DMS153 treated with DMSO at 0.1 percent for 48 hours (cell line): Measurements from ENCODE around the gene PLEKHA7.

Source experiments
- DNase-seq: peaks from one replicate; lab custom pipeline; 2025; ENCODE audit not compliant: unreplicated experiment; lab: John Stamatoyannopoulos, UW

PLEKHA7 gene

DNA sequence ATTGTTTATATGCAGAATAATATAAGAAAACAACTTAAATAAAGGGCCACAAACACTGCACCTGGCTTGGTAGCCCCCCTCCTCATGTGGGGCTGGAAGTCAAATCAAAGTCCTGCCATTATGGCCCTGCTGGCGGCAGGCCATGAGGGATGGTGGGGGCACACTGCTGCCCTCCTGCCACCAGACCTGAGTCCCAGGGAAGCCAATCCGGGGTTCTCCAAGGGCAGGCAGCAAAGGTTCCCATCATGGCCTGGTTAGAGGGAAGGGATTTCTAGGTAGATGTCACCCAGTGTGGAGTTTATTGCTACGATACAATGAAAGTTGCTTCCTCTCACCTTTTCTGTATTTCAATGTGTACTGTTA lies 236.6 kb downstream of the PLEKHA7 start:
- no peak for DNase-seq

DNA sequence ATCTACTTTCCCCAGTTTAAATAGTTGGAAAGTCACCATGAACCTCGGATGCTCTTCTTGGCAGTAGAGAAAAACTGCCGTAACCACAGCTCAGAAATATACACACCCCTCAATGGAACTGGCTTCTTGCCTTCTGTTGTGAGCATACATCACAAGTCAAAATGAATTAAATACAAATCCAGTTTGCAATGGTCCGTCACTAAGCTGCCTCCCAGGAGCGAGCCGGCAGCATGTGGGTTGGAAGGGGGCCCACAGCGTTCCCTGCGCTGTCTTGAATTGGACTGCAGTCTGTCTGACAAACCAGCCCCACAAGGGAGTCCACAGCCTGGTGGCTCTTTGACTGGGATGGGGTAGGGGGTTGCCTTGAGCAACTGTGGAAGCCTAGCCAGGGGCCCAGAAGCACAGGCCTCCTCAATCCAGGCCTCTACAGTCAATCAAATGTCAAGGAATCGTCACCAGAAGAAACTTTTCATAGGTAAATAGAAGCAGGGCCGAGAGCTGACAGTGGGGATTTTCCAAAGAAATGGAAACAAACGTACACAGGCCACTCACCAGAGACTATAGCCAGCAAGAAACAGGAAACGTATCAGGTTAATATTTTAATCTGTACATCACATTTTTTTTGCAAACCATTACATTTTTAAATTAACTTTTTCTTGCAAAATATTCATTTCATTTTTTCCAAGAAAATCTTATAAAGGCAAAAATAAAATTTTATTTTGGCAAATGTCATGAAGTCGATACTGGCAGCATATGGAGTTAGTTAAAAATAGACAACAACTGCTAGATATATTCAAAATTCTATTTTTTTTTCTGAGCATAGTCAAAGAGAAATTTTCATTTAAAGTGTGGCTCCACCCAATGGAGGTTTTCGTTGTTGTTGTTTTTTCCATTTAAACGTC lies 237.3 kb downstream of the PLEKHA7 start:
- no peak for DNase-seq

DNA sequence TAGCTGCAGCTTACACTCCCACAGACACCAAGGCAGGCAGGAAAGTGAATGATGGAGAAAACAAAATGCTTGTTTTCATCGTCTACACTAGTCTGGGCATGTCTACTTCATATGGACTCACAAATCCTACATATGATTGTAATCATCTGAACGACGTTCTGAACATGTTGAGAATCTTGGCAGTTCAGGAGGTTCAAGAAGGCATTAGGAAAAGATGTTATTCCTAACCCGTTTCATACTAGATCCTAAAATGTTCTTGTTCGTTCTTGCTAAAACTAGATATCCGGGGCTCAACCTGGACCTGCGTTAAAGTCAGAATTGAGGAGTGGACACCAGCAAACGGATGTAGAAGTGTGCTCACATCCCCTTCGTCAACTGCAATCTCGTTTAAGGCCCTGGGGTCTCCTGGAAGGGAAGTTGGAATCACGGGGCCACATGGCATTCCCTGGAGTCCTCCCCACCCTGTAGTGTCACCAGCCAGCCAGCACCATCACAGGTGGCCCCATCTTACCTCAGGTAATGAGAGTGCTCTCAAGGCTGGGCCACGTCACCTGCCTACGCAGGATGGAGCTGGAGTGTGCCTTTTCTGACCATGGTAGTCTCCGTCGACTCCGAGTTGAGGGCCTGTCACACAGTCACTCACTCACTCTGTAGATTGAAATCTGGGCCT lies 238.5 kb downstream of the PLEKHA7 start:
- no peak for DNase-seq

DNA sequence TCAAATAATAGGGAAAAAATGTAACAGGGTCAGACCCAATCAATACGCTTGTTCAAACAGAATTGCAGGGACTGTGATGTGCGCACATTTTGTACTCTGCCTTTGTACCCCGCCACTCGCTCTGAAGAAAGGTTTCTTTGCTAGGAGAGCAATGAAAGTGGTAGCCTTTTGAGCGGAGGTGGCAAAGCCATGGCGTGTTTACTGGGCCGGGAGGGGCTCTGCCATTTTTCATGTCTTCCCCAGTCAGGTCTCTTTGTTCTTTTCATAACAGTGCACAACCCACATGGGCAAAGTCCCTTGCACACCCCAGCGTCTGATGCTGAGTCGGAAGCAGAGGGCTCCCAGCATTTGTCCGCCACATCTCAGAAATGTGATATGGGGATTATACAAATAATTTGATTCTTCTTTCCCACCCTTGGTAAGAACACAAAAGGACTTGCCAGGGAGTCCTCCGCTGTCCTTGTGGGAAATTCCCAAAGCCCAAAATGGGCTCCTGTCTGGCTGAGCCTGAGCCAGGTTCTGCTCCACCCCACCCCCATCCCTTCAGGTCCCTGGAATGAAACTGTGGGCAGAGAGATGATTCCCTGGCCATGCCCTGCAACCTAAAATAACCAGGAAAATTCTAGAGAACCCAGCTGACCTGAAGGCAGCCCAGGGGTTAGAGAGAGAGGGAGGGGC lies 239.1 kb downstream of the PLEKHA7 start:
- DNase-seq, result no peak

DNA sequence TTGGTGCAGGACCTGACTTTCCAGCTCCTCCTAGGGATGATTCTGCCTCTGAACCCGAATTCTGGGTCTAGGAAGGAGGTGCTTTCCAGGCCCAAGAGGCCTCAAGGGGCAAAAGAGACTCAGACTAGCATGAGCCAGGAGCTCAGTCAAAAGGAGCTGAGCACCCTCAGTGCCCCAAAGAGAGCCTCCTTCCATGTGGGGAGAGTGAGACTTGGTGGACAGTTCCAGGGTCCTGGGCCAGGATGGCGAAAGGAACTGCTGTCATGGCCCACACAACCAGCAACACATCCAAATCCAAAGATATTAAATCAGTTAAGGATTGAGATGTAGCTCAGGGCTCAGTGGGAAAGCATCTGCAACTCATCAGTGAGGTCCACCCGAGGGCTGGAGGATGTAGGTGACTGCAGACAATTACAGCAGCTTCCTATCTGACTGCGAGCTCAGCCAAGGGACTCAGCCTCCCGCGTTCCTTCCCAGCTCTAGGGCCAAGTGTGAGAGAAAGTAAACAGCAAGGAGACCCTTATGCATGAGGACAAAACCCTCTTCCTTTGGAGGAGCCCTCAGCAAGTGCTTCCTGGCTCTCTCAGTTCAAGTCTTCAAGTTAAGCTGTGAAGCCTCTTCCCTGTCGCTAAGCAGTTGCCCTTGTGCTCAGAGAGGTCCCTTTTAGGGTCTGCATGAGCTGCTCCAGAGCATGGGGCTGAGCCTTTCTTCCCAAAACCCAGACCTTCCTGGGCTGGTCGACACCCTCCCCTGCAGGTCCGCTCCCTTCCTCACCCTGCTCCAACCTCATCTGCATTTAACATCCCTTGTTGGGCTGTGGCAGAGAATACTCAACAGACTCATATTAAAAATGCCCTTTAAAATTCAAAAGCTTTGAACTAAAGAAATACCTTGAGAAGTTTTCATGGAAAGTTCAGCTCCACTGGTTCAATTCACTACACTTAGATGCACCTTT lies 240.0 kb downstream of the PLEKHA7 start:
- no peak for DNase-seq

DNA sequence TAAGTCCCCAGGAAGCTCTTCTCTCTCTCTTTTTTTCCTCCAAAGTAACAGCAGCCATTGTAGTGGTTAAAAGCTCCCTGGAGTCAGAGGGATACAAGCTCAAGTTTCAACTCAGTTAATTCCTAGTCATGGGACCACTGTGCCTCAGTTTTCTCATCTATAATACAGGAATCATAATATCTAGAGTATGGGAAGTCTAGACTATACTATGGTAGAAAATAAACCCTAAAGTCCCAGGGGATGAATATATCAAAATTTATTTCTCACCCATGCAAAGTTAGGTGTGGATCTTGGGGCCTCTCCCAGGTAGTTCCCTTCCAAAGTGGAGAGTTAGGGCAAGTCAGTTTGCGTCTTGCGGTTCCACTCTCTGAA lies 242.1 kb downstream of the PLEKHA7 start:
- DNase-seq, result no peak

DNA sequence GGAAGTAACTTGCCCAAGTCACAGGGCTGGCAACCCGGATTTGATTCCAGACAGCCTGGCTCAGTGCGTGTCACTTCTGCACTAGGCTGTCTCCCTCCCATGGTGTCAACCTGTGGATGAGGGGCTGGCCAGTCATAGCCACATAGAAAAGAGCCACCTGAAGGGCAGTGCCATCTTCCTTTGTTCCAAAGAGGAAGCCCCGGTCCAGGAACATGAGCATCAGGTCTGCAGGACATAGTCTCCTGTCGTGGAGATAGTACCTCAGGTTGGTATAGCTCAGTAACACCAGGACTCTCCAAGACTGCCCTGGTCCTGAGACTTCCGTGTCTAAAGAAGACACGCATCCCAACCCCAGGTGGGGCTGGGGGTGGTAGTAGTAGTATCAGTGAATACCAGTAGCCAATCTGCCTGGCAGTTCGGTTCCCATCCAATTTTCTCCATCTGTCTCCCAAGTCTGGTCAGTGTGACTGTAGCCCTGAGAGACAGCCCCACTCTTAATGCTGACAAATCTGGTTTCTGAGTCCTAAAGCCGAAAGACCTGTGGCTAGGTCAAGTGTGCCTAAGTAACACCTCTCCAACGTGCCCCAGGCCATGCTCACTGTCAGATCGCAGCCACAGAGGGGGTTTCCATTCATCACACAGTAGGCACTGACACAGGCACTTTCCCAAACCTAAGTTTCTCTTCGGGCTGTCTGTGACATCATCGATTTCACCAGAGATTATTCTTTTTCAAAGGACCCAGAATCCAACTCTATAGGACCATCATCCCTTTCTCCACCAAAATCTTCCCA lies 242.7 kb downstream of the PLEKHA7 start:
- DNase-seq, result no peak

DNA sequence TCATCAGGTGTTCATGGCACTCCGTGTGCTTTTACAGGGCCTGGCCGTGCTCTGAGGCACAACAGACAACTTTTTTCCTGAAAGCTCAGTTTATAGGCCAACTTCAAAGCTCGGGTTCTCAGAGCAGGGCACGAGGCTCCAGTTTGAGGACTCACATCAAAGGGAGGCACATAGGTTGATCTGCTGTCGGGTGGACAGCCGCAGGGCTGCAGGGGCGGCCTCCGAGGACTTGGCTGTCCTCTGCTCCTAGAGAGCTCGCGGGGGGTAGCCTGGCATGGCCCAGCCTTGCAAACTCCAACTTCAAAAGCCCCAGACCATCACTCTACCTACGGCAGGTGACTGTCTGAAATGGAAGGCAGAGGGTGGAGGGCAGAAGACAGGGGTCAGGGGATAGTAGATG lies 244.2 kb downstream of the PLEKHA7 start:
- DNase-seq, result no peak

DNA sequence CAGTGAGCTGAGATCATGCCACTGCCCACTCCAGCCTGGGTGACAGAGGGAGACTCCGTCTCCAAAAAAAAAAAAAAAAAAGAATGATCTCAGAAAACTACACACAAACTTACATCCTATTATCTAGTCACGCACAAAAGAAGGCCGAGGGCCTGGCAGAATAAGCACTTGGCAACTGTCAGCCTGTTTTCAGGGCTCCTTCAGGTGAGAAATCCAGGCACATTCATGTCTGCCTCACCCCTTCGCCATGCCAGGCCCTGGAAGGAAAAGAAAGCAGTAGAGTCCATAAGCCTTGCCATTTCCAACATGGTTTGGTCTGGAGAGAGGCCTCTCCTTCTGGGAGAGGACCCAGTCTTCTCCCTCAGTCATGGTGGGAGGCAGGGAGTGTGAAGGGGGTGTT lies 244.8 kb downstream of the PLEKHA7 start:
- no peak for DNase-seq

DNA sequence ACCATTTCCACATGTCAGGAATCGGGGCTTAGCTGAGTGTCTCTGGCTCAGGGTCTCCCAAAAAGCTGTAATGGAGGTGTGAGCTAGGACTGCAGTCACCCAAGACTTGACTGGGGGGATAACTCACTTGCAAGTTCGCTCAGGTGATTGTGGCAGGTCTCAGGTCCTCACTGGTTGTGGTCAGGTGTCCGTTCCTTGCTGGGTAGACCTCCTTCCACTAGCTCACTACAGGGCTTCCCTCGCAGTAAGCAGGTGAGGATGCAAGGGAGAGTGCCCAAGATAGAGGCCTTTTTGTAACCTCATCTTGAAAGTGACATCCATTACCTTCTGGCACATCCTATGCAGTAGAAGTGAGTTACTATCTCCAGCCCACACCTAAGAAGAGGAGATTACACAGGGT lies 246.3 kb downstream of the PLEKHA7 start:
- no peak for DNase-seq

DNA sequence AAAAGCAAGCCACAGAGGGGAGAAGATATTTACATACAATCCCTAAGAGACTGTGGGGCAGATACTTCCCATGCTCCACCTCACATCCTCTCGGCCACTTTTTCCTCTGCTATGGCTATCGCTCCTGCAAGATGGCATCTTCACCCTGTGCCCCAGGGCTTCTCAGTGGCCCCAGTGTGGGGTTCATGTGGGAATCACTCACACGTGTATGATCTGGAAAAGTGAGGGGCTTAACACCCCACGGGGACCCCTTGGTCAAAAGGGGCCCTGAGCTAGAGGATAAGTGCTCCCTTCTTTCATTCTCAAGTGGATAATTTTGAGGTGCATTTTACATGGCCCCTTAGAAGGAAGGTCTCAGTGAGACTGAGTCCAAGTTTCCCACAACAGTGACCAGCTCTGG lies 247.1 kb downstream of the PLEKHA7 start:
- DNase-seq, result no peak

DNA sequence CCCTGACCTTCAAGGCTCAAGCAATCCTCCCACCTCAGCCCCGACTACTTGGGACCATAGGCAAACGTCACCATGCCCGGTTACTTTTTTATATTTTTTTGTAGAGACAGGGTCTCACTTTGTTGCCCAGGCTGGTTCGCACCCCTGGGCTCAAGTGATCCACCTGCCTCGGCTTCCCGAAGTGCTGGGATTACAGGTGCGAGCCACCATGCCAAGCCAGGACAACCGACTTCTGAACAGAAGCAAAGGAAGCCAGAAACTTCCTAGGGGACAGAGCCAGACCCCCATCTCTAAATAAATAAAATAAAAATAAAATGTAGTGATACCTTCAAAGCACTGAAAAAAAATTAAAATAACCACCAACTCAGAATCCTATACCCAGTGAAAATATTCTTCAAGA lies 249.3 kb downstream of the PLEKHA7 start:
- DNase-seq, result no peak

DNA sequence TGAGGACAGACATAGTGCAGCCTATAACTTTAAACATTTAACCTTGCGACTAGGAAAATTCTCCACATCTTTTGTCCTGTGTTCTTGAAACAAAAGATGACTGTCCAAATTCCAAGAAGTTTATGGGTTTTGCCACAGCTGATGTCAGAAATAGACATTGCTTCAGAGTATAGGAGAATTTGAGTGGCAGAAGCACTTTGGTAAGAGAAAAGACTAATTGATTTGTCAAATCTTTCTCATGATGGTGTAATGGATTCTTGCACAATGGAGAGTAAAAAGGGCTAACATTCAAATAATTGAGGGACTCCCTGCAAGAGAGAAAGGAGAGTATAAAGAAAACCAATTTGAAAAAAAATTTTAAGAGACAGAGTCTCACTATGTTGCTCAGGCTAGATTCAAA lies 250.5 kb downstream of the PLEKHA7 start:
- DNase-seq, result no peak

DNA sequence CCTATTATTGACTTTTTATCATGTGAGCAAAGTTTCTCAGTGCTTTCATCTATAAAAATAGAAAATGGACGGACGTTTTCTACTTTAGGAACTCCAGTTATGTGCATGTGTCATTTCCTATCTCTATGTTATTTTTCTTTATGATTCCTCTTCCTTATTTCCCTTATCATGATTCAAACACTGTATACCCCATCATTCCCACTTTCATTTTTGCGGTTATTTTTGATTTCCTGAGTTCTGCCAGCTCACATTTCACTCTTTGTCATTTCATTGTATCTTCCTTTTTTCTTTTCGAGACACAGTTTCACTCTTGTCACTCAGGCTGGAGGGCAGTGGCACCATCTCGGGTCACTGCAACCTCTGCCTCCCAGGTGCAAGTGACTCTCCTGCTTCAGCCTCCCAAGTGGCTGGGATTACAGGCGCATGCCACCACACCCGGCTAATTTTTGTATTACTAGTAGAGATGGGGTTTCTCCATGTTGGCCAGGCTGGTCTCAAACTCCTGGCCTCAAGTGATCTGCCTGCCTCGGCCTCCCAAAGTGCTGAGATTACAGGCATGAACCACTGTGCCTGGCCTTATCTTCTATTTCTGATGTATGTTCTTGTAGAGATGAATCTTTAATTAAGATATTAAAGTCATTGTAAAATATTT lies 254.2 kb downstream of the PLEKHA7 start:
- DNase-seq, result no peak

DNA sequence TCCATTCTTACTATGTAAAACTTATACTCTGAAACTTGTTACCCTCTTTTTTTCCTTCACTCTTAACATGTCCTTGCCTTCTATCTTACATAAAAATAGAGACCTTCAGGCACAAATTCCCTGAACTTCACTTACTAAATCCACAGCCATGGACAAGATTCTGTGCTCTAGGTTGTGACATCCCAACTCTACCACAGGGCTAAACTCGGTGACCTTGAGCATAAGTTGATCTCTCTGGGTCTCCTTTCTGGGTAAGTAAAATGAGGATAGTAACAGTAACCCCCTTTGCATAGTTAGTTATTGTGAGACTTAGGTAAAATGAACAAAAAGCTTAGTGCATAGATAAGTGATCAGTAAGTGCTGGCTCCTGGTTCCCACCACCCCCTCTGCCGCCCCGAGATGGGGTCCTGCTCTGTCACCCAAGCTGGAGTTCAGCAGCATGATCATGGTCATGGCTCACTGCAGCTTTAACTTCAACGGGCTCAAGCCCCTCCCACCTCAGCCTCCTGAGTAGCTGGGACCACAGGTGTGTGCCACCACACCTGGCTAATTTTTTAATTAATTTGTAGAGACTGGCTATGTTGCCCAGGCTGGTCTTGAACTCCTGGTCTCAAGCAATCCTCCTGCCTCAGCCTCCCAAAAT lies 255.7 kb downstream of the PLEKHA7 start:
- no peak for DNase-seq

DNA sequence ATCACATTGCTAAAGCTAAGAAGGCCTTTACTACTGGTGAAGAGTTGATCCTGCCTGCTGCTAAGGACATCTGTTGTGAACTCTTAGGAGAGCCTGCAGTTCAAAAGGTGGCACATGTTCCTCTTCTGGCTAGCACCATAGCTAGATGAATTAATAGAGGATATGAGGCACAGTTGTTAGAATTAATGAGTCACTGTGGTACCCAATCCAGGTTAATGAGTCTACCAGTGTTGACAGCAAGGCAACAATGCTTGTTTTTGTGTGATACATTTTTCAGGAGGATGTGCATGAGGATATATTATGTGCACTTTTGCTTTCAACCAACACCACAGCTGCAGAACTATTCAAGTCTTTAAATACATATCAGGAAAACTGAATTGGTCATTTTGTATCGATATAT lies 263.8 kb downstream of the PLEKHA7 start:
- no peak for DNase-seq

DNA sequence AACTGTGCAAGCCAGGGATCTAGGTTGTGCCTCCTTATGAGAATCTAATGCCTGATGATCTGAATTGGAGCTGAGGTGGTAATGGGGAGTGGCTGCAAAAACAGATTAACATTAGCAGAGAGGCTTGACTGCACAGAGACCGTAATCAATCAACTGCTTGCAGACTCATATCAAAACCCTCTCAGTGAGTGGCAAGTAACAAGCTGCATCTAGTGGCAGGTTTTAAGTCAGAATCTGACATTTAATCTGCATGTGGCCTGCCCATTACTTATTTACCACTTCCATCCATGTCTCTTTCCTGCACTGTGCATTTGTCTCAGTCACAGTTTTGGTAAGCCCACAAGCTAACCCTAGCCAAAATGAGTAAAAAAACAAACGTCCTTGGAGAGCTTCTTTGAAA lies 264.5 kb downstream of the PLEKHA7 start:
- no peak for DNase-seq

DNA sequence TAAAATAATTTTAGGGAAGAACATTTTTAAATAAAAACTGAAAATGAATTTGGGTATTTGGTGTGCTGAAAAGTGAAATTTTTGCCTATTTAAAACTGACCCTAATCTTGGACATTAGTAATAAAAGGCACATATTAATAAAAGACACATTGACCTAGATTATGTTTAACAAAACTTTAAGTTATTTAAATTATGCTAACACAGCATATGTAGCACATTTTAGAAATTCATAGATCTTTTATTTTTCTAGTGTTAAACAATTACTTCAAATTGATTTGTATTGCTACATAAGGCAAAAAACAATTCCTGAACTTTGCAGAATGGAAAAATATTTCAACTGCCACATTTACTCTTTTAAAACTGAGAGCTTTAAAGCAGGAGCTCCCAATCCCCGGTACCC lies 265.1 kb downstream of the PLEKHA7 start:
- DNase-seq, result no peak

DNA sequence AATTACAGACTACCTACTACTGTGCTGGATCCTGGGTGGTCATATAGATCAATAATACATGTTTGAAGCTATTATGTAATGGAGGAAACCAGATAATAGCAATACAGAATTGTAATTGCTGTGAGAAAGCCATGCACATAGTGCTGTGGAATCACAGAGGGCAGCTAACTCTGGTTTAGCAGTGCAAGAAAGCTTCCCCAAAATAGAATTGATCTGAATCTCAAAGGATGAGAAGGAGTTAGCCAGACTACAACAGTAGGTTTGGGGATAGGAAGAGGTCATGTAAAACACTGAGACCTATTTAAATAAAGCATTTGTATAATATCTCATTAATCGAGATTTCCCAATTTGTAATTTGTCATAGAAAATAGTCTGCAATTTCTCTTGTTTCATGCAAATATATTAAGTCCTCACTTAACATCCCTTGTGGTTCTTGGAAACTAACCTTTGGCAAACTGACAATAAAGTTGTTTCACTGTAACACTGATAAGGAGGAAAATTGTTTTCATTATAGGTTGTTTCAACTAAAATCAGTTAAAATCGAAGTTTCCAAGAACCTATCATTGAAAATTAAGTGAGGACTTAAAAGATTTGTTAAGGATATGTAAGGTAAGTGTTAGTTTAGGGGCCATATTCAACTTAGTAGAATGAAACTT lies 268.1 kb downstream of the PLEKHA7 start:
- DNase-seq, result no peak
